Panc1 (cell line): ENCODE measurements around the gene MGST2. TPM values are rescaled to one million over a fixed set of nuclear protein-coding genes. Genes with fewer than 3 reads are reported as not detected.

ENCODE experiments used
- ATAC-seq: fragments of 200-7000 bp; cut with Tn5 transposase; 2 replicates; pipeline ENCODE4 v1.9.1; 2020; ENCODE audit warnings: mild to moderate bottlenecking, moderate library complexity
- BruUV-seq: library from RNA; stranded (reverse); fragments of 400-500 nt; replicated peaks from 2 replicates; lab custom pipeline; 2021; lab: Mats Ljungman, UMichigan
- CTCF ChIA-PET: fragments of 300-600 bp; sonication (Branson Sonifier 250); formaldehyde crosslinking; loops from one replicate; lab custom pipeline; 2022; ENCODE audit warnings: antibody characterized with exemption; lab: Charles Lee
- POLR2A ChIA-PET: fragments of 300-600 bp; sonication (Branson Sonifier 250); formaldehyde crosslinking; loops from one replicate; lab custom pipeline; 2022; ENCODE audit warnings: antibody characterized with exemption; lab: Charles Lee
- DNase-seq: peaks from one replicate; pipeline ENCODE4 v3.0.0-alpha.2; 2010; ENCODE audit warnings: low read depth, low spot score
- H3K27ac ChIP-seq: 2 replicates; pipeline ENCODE4 v1.5.1; 2011; ENCODE audit warnings: mild to moderate bottlenecking, low read length, inconsistent platforms
- H3K27me3 ChIP-seq: fragments of 200-500 bp; sonication (Bioruptor generic); 2 replicates; pipeline ENCODE4 v1.6.0; 2014; ENCODE audit warnings: low read length, inconsistent platforms; ENCODE audit not compliant: control insufficient read depth, insufficient read depth
- H3K36me3 ChIP-seq: fragments of 200-500 bp; sonication (Bioruptor generic); 2 replicates; pipeline ENCODE4 v1.5.1; 2014; ENCODE audit warnings: inconsistent platforms, mild to moderate bottlenecking, low read length, moderate library complexity; ENCODE audit not compliant: control insufficient read depth, insufficient read depth
- H3K4me1 ChIP-seq: 2 replicates; pipeline ENCODE4 v1.5.1; 2011; ENCODE audit warnings: inconsistent platforms, mild to moderate bottlenecking, low read length, moderate library complexity; ENCODE audit not compliant: control insufficient read depth, insufficient read depth
- H3K4me3 ChIP-seq, 2 experiments: 2 replicates each; pipeline ENCODE4 v1.5.1; 2011 to 2012; ENCODE audit warnings: low read depth in 2 of 2, low read length in 2 of 2, mild to moderate bottlenecking in 2 of 2, inconsistent platforms in 1 of 2, moderate library complexity in 1 of 2
- H3K9me3 ChIP-seq: fragments of 200-500 bp; sonication (Bioruptor generic); 2 replicates; pipeline ENCODE4 v1.5.1; 2014; ENCODE audit warnings: low read depth, mild to moderate bottlenecking, inconsistent platforms, low read length, moderate library complexity; ENCODE audit not compliant: control insufficient read depth, insufficient read depth
- CTCF ChIP-seq: fragments of 450-650 bp; IDR thresholded peaks from 2 replicates; pipeline ENCODE4 v1.5.1; 2017; ENCODE audit warnings: mild to moderate bottlenecking
- POLR2AphosphoS5 ChIP-seq: IDR thresholded peaks from 2 replicates; pipeline ENCODE4 v1.6.1; 2012; ENCODE audit warnings: mild to moderate bottlenecking, low read depth, low read length, moderate library complexity
- REST ChIP-seq, 2 experiments: IDR thresholded peaks; 2 replicates each; pipeline ENCODE4 v1.6.1; 2011 to 2012; ENCODE audit warnings: low read depth in 2 of 2, control low read depth in 1 of 2, low read length in 1 of 2, mild to moderate bottlenecking in 1 of 2, moderate library complexity in 1 of 2; ENCODE audit not compliant: insufficient read depth in 1 of 2
- SIN3A ChIP-seq: IDR thresholded peaks from 2 replicates; pipeline ENCODE4 v1.6.1; 2012; ENCODE audit warnings: low read depth, mild to moderate bottlenecking, low read length, moderate library complexity, borderline replicate concordance; ENCODE audit not compliant: insufficient read depth
- TCF7L2 ChIP-seq: IDR thresholded peaks from 2 replicates; pipeline ENCODE4 v1.6.1; 2011; ENCODE audit warnings: mild to moderate bottlenecking, low read depth, low read length, inconsistent platforms
- in situ Hi-C: cut with HindIII; loops from 2 replicates; pipeline ENCODE4 v1.10.0; 2016; ENCODE audit warnings: low sequenced_read_pairs, low pct_unique_long_range_greater_than_20kb
- intact Hi-C: fragments of 100-400 bp; cut with micrococcal nuclease; formaldehyde crosslinking; loops from one replicate; pipeline ENCODE4 v1.10.0; 2022; ENCODE audit not compliant: unreplicated experiment
- total RNA-seq: library from RNA; stranded (reverse); gene quantifications from one replicate; pipeline ENCODE4 v1.2.1, GENCODE V29; 2021; ENCODE audit not compliant: unreplicated experiment

The MGST2 gene
- total RNA-seq, 1 experiment from 2014 or later: 17.4 TPM

DNA sequence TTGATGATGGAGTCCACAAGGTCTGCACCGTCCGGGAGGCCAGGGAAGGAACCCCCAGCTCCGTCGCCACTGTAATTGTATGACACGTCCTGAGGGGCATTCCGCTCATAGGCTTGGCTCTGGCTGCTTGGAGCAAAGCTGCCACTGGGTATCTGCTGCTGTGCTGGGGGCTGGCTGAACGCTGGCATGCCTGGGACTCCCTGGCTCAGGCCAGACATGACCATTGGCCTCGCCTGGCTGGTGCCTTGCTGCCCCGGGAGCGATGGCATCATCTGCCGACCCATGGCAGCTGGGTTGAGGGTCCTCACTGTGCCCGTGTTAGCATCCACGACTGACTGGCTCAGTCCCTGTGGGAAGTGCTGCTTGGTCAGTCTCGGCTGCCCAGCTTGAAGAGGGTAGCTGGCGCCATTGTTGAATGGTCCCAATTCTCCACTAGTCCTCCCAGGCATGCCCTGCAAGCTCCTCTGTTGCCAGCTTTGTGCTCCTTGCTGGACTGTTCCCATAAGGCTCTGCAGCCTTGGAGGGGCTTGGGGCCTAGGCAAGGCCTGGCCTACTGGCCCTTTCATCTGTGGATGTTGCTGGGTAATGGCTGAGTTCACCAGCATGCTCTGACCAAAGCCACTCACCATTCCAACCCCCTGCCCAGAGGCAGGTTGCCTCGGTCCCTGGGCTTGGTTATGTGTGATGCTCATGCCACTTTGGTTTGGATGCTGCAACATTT lies 53.9 kb downstream of the MGST2 start:
- no peaks in the 10 kb centered on the region for H3K4me1 ChIP-seq
- ChIA-PET CTCF (no interaction called here), POLR2A (no interaction called here)
- in situ Hi-C loops: no loop called here
- H3K9me3 ChIP-seq: no peaks in the 10 kb centered on the region
- H3K4me3 ChIP-seq: no peak overlapping the region
- no peaks in the 10 kb centered on the region for H3K27me3 ChIP-seq
- no peak for ATAC-seq
- no peak overlapping the region for H3K27ac ChIP-seq
- H3K36me3 ChIP-seq: no peaks in the 10 kb centered on the region
- TF ChIP-seq POLR2AphosphoS5 (no peak), SIN3A (no peak), CTCF (no peak), REST (IDR thresholded peaks at IDR 0.05; ENCODE audit: insufficient read depth in 1 of 2, low read depth in 2 of 2, low read length in 1 of 2) (no peak), TCF7L2 (no peak)
- no peak for DNase-seq
- no TSS peak for BruUV-seq
- intact Hi-C loops: no loop called here

GRCh38 chr4:139720806-139721205 lies 55.2 kb downstream of the MGST2 start:
- H3K27ac ChIP-seq: no peak overlapping the region
- TF ChIP-seq REST (IDR thresholded peaks at IDR 0.05; ENCODE audit: insufficient read depth in 1 of 2, low read depth in 2 of 2, low read length in 1 of 2): no peak
- no peak for TF ChIP-seq TCF7L2
- TF ChIP-seq SIN3A: no peak
- TF ChIP-seq CTCF: no peak
- no peak for TF ChIP-seq POLR2AphosphoS5
- CTCF ChIA-PET: no interaction called here
- in situ Hi-C loops (no loop called here), intact Hi-C loops (no loop called here)
- POLR2A ChIA-PET: interaction anchor here (0.6 kb wide), 1 partner anchor 669 kb away, joined by 3 read pairs; no protein-coding TSS in a partner anchor
- no peaks in the 10 kb centered on the region for H3K9me3 ChIP-seq
- H3K36me3 ChIP-seq: no peaks in the 10 kb centered on the region
- ATAC-seq (no peak), DNase-seq (no peak)
- no peaks in the 10 kb centered on the region for H3K27me3 ChIP-seq
- H3K4me3 ChIP-seq: no peak overlapping the region
- H3K4me1 ChIP-seq: no peaks in the 10 kb centered on the region
- BruUV-seq: no TSS peak
